ENCODE measurements around the gene MUC3A.
"Not testable (repeated sequence)": the region's sequence is repeated elsewhere in the genome, so short reads cannot be mapped to it uniquely, and the experiment has no call there.

The MUC3A gene, protein sequence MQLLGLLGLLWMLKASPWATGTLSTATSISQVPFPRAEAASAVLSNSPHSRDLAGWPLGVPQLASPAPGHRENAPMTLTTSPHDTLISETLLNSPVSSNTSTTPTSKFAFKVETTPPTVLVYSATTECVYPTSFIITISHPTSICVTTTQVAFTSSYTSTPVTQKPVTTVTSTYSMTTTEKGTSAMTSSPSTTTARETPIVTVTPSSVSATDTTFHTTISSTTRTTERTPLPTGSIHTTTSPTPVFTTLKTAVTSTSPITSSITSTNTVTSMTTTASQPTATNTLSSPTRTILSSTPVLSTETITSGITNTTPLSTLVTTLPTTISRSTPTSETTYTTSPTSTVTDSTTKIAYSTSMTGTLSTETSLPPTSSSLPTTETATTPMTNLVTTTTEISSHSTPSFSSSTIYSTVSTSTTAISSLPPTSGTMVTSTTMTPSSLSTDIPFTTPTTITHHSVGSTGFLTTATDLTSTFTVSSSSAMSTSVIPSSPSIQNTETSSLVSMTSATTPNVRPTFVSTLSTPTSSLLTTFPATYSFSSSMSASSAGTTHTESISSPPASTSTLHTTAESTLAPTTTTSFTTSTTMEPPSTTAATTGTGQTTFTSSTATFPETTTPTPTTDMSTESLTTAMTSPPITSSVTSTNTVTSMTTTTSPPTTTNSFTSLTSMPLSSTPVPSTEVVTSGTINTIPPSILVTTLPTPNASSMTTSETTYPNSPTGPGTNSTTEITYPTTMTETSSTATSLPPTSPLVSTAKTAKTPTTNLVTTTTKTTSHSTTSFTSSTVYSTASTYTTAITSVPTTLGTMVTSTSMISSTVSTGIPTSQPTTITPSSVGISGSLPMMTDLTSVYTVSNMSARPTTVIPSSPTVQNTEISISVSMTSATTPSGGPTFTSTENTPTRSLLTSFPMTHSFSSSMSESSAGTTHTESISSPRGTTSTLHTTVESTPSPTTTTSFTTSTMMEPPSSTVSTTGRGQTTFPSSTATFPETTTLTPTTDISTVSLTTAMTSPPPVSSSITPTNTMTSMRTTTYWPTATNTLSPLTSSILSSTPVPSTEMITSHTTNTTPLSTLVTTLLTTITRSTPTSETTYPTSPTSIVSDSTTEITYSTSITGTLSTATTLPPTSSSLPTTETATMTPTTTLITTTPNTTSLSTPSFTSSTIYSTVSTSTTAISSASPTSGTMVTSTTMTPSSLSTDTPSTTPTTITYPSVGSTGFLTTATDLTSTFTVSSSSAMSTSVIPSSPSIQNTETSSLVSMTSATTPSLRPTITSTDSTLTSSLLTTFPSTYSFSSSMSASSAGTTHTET (N-terminal part only)

DNA sequence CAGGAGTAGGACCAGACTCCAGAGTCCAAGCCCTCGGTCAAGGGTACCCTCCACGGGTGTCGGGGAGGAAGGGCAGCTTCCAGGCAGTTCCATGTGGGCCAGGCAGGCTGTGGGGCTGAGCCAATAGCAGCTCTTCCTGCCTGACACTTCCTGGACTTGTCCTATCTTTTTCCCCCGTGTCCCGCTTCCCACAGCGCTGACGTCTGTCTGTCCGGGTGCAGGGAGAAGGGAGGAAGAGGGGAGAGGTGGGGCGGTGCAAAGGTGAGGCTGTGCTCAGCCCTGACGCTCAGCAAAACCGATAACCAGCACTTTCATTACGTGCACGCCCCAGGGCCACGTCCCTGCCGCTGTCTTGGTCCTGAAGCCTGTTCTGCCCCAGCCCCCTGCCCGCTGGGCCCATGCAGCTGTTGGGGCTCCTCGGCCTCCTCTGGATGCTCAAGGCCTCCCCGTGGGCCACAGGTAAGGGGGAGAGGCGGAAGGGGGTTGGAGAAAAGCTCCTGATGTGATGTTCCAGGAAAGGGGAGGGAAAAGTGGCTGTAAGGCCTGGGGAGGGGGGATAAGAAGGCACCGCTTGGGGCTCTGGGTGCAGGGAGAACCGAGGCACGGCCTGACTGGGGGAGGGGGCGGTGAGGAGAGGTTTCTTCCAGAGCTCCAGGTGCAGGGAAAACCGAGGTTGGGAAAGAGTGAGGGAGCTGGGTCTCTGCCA, at the start of gene MUC3A:
Gene MUC3A (plus strand): TSS at position 308 of the 706 bp plus-strand sequence. CDS start 91 bp downstream, at position 399.
- DNase-seq, result no peak

GRCh38 chr7:100900978-100901377, 48.4 kb upstream of the MUC3A start:
- no peak for DNase-seq

GRCh38 chr7:100901921-100902332, 47.4 kb upstream of the MUC3A start:
- DNase-seq, result no peak

DNA sequence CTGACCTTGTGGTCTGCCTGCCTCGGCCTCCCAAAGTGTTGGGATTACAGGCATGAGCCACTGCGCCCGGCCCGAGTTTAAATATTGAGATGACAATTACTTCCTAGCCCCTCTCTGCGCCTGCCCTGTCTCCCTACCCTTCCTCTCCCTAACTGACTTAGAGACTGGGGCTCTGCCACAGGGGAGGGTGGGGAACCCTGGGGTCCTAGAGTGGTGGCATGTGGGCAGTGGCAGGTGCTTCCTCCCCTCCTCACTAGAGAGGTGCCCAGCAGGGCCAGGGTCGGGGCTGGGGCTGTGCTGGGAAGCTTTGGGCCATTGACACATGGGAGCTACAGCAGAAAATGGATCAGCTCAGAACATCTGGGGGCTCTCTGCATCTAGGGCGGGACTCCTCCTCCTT, 46.7 kb upstream of the MUC3A start:
- no peak for DNase-seq

- DNase-seq, result no peak
Measured at GRCh38 chr7:100908512-100908911, 40.8 kb upstream of the MUC3A start.

- not testable (repeated sequence) for DNase-seq
Measured at GRCh38 chr7:100910443-100910842, 38.9 kb upstream of the MUC3A start.

- DNase-seq, result no peak
Measured at GRCh38 chr7:100911484-100911883, 37.9 kb upstream of the MUC3A start.

DNA sequence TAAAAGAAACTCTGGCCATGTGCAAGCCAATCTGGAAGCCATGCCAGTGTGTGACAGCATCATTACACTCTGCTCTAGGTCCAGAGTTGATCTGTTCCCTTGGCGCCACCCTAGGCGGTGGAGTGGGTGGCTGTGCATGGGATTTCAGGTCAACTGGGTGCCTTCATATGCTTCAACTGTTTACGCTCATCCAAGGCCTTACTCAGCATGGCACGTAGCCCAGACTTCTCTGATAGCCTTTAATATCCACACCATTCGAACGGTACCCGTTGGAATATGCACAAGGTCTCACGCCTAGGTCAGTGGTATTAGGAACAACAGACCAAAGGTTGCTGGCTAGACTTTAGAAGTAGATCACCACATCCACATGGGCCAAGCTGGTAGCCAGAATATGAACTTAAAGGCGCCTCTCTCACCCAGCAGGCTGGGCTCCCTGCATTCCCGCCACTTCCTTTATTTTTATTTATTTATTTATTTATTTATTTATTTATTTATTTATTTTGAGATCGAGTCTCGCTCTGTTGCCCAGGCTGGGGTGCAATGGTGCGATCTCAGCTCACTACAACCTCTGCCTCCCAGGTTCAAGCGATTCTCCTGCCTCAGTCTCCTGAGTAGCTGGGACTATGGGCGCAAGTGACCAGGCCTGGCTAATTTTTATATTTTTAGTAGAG, 35.0 kb upstream of the MUC3A start:
- no peak for DNase-seq

DNA sequence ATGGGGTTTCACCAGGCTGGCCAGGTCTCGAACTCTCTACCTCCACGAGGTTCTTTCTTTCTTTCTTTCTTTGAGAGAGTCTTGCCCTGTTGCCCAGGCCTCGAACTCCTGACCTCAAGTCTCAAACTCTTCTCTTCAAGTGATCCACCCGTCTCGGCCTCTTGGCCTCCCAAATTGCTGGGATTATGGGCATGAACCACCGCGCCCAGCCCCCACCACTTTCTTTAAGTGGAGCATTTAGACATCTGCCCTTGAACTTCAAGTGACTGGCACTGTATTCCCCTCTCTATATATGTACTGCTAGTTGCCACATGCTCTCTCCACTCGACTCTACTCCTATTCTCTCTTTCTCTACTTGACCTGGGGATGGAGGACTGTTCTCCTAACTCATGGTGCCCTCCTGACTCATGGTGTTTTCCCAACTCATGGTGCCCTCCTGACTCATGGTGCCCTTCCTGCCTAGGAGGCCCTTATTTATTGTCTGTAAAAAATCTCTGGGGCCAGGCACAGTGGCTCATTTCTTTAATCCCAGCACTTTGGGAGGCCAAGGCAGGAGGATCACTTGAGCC, 34.4 kb upstream of the MUC3A start:
- no peak for DNase-seq

- DNase-seq, result not testable (repeated sequence)
Measured at GRCh38 chr7:100919335-100919734, 30.0 kb upstream of the MUC3A start.

- not testable (repeated sequence) for DNase-seq
Measured at GRCh38 chr7:100919779-100920437, 29.4 kb upstream of the MUC3A start.

- DNase-seq, result no peak
Measured at GRCh38 chr7:100921039-100921438, 28.3 kb upstream of the MUC3A start.

DNA sequence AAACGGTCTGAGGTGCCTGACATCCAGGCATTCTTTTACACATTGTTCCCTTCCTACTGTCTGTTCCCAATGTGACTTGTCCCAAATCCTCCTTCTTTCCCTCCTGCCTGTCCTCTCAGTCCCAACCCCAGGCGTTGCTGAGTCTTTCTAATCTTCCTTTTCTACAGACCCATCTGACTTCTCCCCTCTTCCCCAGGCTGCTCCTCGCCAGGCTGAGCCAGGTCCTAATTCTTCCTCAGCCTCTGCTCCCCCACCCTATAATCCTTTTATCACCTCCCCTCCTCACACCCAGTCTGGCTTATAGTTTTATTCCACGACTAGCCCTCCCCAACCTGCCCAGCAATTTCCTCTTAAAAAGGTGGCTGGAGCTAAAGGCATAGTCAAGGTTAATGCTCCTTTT, 25.7 kb upstream of the MUC3A start:
- DNase-seq, result not testable (repeated sequence)

- no peak for DNase-seq
Measured at GRCh38 chr7:100929808-100930174, 19.5 kb upstream of the MUC3A start.

- DNase-seq, result no peak
Measured at GRCh38 chr7:100933734-100934133, 15.6 kb upstream of the MUC3A start.

DNA sequence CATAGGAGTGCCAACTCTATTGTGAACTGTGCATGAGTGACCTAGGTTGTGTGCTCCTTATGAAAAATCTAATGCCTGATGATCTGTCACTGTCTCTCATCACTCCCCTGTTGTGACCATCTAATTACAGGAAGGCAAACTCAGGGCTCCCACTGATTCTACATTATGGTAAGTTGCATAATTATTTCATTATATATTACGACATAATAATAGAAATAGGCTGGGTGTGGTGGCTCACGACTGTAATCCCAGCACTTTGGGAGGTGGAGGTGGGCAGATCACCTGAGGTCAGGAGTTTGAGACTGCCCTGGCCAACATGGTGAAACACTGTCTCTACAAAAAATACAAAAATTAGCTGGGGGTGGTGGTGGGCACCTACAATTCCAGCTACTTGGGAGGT, 14.0 kb upstream of the MUC3A start:
- not testable (repeated sequence) for DNase-seq

GRCh38 chr7:100936167-100936566, 13.2 kb upstream of the MUC3A start:
- DNase-seq, result not testable (repeated sequence)

DNA sequence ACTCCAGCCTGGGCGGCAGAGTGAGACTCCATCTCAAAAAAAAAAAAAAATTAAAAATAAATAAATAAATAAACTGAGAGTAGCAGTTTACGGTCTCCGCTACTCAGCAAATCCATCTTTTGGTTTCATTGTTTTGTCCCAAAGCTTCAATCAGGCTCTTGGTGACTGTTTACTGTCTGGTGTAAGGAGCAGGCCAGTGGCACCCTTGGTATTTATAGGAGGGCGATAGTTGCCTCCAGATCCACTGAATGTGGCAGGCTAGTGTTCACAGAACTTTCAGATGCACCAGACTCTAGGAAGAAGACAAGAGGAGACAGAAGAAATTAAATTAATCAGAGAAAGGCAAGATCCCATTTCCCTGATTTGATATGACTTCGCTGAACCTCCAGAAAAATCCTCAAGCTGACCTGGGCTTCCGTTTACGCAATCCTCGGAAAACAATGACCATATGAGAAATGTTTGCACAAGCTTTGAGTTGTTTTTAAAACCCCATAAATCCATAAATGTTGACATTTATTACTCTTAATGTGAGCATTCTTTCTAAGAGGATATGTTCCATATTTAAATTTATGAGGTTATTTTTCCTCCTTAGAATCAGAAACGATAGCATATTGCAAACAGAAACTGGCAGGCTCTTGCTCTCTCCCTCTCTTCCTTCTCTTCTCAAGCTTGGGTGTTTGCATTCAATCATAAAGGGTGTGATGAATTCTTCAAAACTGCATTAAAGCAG, 7.1 kb upstream of the MUC3A start:
- DNase-seq, result no peak

GRCh38 chr7:100943693-100944092, 5.6 kb upstream of the MUC3A start:
- no peak for DNase-seq

DNA sequence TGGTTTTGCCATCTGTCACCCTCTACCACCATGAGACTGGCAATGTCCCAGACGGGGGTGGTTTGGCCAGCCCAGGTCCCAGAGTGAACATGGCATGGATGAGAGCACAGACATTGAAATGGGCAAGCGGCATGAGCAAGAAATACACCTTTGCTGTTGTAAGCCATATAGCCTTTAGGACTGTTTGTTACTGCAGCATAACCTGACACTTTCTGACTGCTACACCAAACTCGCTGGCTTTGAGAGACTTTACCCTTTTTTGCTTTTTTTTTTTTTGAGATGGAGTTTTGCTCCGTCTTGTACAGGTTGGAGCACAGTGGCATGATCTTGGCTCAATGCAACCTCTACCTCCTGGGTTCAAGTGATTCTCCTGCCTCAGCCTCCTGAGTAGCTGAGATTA, 5.2 kb upstream of the MUC3A start:
- no peak for DNase-seq
